Middle frontal gyrus (tissue), 1 donor: Measurements from ENCODE around the gene ROR1.

Experiments
- DNase-seq: peaks from one replicate; pipeline ENCODE4 v3.0.0-alpha.2; 2015; ENCODE audit warnings: low spot score; ENCODE audit errors: extremely low spot score

Gene ROR1

GRCh38 chr1:63773815-63774616, at the start of gene ROR1:
TSS of gene ROR1 (plus strand) at chr1:63774017.
- DNase-seq, result peak; percentile 55

- DNase-seq, result no peak
Measured at GRCh38 chr1:63724375-63724899, 49.4 kb upstream of the ROR1 start.

- DNase-seq, result no peak
Measured at GRCh38 chr1:63728611-63729226, 45.1 kb upstream of the ROR1 start.

- no peak for DNase-seq
Measured at GRCh38 chr1:63729227-63729620, 44.6 kb upstream of the ROR1 start.

- peak; percentile 20 for DNase-seq
Measured at GRCh38 chr1:63730211-63730610, 43.6 kb upstream of the ROR1 start.

- DNase-seq, result no peak
Measured at GRCh38 chr1:63731117-63732043, 42.4 kb upstream of the ROR1 start.

- DNase-seq, result no peak
Measured at GRCh38 chr1:63732666-63733065, 41.2 kb upstream of the ROR1 start.

GRCh38 chr1:63738772-63739171, 35.0 kb upstream of the ROR1 start:
- no peak for DNase-seq

- DNase-seq, result no peak
Measured at GRCh38 chr1:63739452-63739851, 34.4 kb upstream of the ROR1 start.

- DNase-seq, result no peak
Measured at GRCh38 chr1:63740432-63740831, 33.4 kb upstream of the ROR1 start.

GRCh38 chr1:63742526-63742925, 31.3 kb upstream of the ROR1 start:
- no peak for DNase-seq

GRCh38 chr1:63743781-63744180, 30.0 kb upstream of the ROR1 start:
- DNase-seq, result no peak

GRCh38 chr1:63746129-63746864, 27.5 kb upstream of the ROR1 start:
- no peak for DNase-seq

- no peak for DNase-seq
Measured at GRCh38 chr1:63747445-63747844, 26.4 kb upstream of the ROR1 start.

GRCh38 chr1:63748046-63748580, 25.7 kb upstream of the ROR1 start:
- DNase-seq, result no peak

GRCh38 chr1:63748641-63749040, 25.2 kb upstream of the ROR1 start:
- no peak for DNase-seq

- DNase-seq, result no peak
Measured at GRCh38 chr1:63750721-63751120, 23.1 kb upstream of the ROR1 start.

- DNase-seq, result no peak
Measured at GRCh38 chr1:63752176-63752575, 21.6 kb upstream of the ROR1 start.

- no peak for DNase-seq
Measured at GRCh38 chr1:63753591-63753990, 20.2 kb upstream of the ROR1 start.

GRCh38 chr1:63756839-63757238, 17.0 kb upstream of the ROR1 start:
- DNase-seq, result no peak

- DNase-seq, result no peak
Measured at GRCh38 chr1:63757334-63757733, 16.5 kb upstream of the ROR1 start.
